ENCODE results near the gene CGB1. TPM values are rescaled to one million over a fixed set of nuclear protein-coding genes. Genes with fewer than 3 reads are reported as not detected.
A peak's percentile ranks its signal among the peaks of the same experiment; 100 is the strongest.
"Not testable (repeated sequence)": the region's sequence is repeated elsewhere in the genome, so short reads cannot be mapped to it uniquely, and the experiment has no call there.

Gene CGB1
- total and polyA plus RNA-seq, 2 donors (not counting 3 experiments of a cell fraction or from before 2014, with no cell fraction given): not detected

DNA sequence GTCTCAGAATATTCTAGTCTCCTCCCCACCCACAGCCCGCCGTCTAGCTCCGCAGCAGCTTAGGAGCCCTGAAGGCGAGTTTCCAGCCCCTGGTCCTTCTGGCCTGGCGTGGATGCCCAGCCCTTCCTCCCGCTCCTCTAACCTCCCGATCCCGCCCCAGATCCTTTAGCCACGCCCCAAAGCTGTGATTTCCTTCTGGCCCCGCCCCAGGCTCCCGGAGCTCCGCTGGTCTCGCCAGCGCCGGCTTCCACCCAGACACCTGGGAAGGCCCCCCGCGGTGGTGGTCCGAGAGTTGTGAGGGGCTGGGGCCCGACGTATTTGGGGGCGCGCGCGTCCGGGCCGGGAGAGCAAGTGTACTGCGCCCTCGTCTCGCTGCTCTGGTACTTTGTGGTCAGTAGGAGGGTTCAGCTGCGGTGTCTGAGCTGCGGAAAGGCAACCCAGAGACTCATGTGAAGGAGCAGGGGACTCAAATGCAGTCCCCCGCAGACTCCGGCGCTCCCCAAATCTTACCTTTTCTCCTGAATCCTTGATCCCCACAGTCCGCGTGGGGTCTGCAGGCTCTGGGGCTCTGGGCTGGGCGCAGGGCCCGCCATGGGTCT, 21.0 kb upstream of the CGB1 start, which contains the start of gene CGB7:
Gene CGB7, minus strand, starts transcription at position 114 of the 599 bp plus-strand sequence. CDS start 2,374 bp downstream, outside the sequence.
- POLR2A ChIA-PET: interaction anchor here (0.6 kb wide), 1 partner anchor 177 kb away, joined by 3 read pairs; no protein-coding TSS in a partner anchor
- no peak within 1 kb of the TSS for H3K27ac ChIP-seq (ENCODE audit: insufficient read depth, low read depth, low read length)

GRCh38 chr19:49056902-49057596, 20.4 kb upstream of the CGB1 start:
- not testable (repeated sequence) for BruUV-seq (replicated peaks)

More for the DNA sequence above, 21.0 kb upstream of the CGB1 start, which contains the start of gene CGB7:
- no peaks in the 10 kb centered on the region for H3K36me3 ChIP-seq (ENCODE audit: control insufficient read depth in 2 of 2, extremely low read depth in 1 of 2, insufficient read depth in 2 of 2, low read length in 2 of 2)
- TF ChIP-seq POLR2A (IDR thresholded peaks at IDR 0.05; ENCODE audit: low read depth, low read length) (no peak), FOS (IDR thresholded peaks at IDR 0.05; ENCODE audit: borderline replicate concordance, insufficient read depth, low read length) (no peak), JUN (IDR thresholded peaks at IDR 0.05; ENCODE audit: borderline replicate concordance, insufficient read depth, insufficient read length, low read depth) (no peak), CTCF (IDR thresholded peaks at IDR 0.05; ENCODE audit: extremely low read depth in 1 of 2, insufficient read depth in 1 of 2, low read depth in 1 of 2, low read length in 2 of 2) (no peak)
- H4K20me1 ChIP-seq (replicated peaks; ENCODE audit: control insufficient read depth, extremely low read depth, insufficient read depth, low read length): no peaks in the 10 kb centered on the region
- peak within 1 kb of the TSS; percentile 91 for H2AFZ ChIP-seq (ENCODE audit: low read depth, low read length)
- peak; percentile 54 for DNase-seq (ENCODE audit: low read depth, low spot score)
- H3K4me2 ChIP-seq (ENCODE audit: insufficient read depth, low read length): peak within 1 kb of the TSS; percentile 66
- H3K27me3 ChIP-seq (ENCODE audit: control insufficient read depth in 2 of 2, insufficient read depth in 2 of 2, low read length in 2 of 2): no peaks in the 10 kb centered on the region
- no peaks in the 10 kb centered on the region for H3K9me3 ChIP-seq (replicated peaks; ENCODE audit: control insufficient read depth, insufficient read depth, low read length)
- H3K4me3 ChIP-seq (replicated peaks in 1 of 3; ENCODE audit: insufficient read depth in 1 of 3, low read depth in 1 of 3, low read length in 3 of 3): peak within 1 kb of the TSS in 2 of 3 experiments; percentile 30 to 55
- no TSS peak for BruUV-seq (replicated peaks)
- intact Hi-C loops (cut with micrococcal nuclease): loop anchor here (1.0 kb wide), 1 partner anchor 10 kb away; no protein-coding TSS in a partner anchor
- H3K4me1 ChIP-seq (ENCODE audit: control insufficient read depth, extremely low read depth, insufficient read depth, low read length): peaks cover 11% of the 10 kb centered on the region
- CTCF ChIA-PET: interaction anchor here (0.8 to 1.8 kb wide), 10 partner anchors 9 to 168 kb away, joined by 3 to 9 read pairs (median 4); no protein-coding TSS in a partner anchor
- peak; percentile 87 for FAIRE-seq
- no peaks in the 10 kb centered on the region for H3K9me1 ChIP-seq (replicated peaks; ENCODE audit: control insufficient read depth, extremely low read depth, insufficient read depth, low read length)
- dilution Hi-C loops (cut with MboI; ENCODE audit: extremely low pct_ligation_motif_present, low sequenced_read_pairs): no loop called here
- H3K79me2 ChIP-seq (ENCODE audit: control insufficient read depth, insufficient read depth, low read length): no peaks in the 10 kb centered on the region
- H3K9ac ChIP-seq (replicated peaks; ENCODE audit: extremely low read depth, insufficient read depth, low read length): no peak within 1 kb of the TSS

More at GRCh38 chr19:49056902-49057596, 20.4 kb upstream of the CGB1 start:
- FAIRE-seq; dilution Hi-C loops (cut with MboI; ENCODE audit: extremely low pct_ligation_motif_present, low sequenced_read_pairs); H3K9me3 ChIP-seq (replicated peaks; ENCODE audit: control insufficient read depth, insufficient read depth, low read length); POLR2A ChIA-PET; H3K9ac ChIP-seq (replicated peaks; ENCODE audit: extremely low read depth, insufficient read depth, low read length); H3K9me1 ChIP-seq (replicated peaks; ENCODE audit: control insufficient read depth, extremely low read depth, insufficient read depth, low read length); H4K20me1 ChIP-seq (replicated peaks; ENCODE audit: control insufficient read depth, extremely low read depth, insufficient read depth, low read length); H3K27me3 ChIP-seq (ENCODE audit: control insufficient read depth in 2 of 2, insufficient read depth in 2 of 2, low read length in 2 of 2); DNase-seq (ENCODE audit: low read depth, low spot score); H3K36me3 ChIP-seq (ENCODE audit: control insufficient read depth in 2 of 2, extremely low read depth in 1 of 2, insufficient read depth in 2 of 2, low read length in 2 of 2); H3K27ac ChIP-seq (ENCODE audit: insufficient read depth, low read depth, low read length); H3K79me2 ChIP-seq (ENCODE audit: control insufficient read depth, insufficient read depth, low read length): not testable (repeated sequence)
- Histone ChIP-seq H3K4me1 (ENCODE audit: control insufficient read depth, extremely low read depth, insufficient read depth, low read length) (peaks cover 11% of the 10 kb centered on the region), H3K4me2 (ENCODE audit: insufficient read depth, low read length) (peak overlapping the region; percentile 66), H3K4me3 (replicated peaks in 1 of 3; ENCODE audit: insufficient read depth in 1 of 3, low read depth in 1 of 3, low read length in 3 of 3) (peak overlapping the region in 2 of 3 experiments; percentile 30 to 55), H2AFZ (ENCODE audit: low read depth, low read length) (peak overlapping the region; percentile 91)
- intact Hi-C loops (cut with micrococcal nuclease): loop anchor here (1.0 kb wide), 1 partner anchor 10 kb away; no protein-coding TSS in a partner anchor
- CTCF ChIA-PET: interaction anchor here (0.8 to 1.8 kb wide), 10 partner anchors 10 to 168 kb away, joined by 3 to 9 read pairs (median 4); no protein-coding TSS in a partner anchor

All from endothelial cell of umbilical vein (primary cell).